Nasal cavity respiratory epithelium epithelial cell of viscerocranial mucosa (primary cell): ENCODE results near the gene RCN1. TPM values are rescaled to one million over a fixed set of nuclear protein-coding genes. Genes with fewer than 3 reads are reported as not detected.

ENCODE experiments used
- total RNA-seq: library from RNA; depleted of rRNA; stranded (reverse); fragments of >200 nt; gene quantifications from 2 replicates; pipeline ENCODE4 v1.2.3, GENCODE V29; 2014

The RCN1 gene
- total RNA-seq, result 146 and 267 TPM in 2 replicates

GRCh38 chr11:32090545-32091370 is at the start of gene RCN1:
TSS of gene RCN1 (plus strand) at chr11:32091074. CDS start at chr11:32091197, 123 bp downstream.

